GM12872 (cell line): ENCODE data around the gene SERTAD3.

Experiments used
- TF ChIP-seq, protein P1 (sequence below): IDR thresholded peaks from 3 replicates; pipeline ENCODE4 v1.5.1; 2011; ENCODE audit warnings: low read depth, mild to moderate bottlenecking, low read length, moderate library complexity; ENCODE audit not compliant: insufficient read depth

The SERTAD3 gene

DNA sequence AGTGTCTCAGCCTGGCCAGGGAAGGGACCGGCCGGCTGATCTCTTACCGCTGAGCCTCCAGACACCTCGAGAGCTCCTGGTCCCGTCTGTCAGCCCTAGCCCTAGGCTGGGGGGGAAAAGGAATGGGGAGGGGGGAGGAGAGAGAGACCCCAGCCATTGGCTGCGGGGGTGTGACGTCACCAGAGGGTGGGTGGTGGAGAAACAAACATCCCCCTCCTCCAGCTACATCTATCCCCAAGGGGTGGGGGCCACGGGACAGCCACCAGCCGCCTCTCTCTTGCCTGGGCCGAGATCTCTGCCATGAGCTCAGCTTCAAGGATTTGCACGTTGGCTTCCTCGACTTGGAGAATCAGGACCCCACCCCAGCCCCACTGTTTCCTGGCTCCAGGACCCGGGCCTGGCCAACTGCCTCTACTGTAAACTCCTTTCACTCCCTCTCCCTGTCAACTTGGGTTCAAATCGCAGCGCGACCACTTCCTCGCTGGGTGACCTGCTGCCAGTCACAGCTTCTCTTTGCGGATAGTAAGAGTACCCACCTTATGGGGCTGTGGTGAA, 30.8 kb downstream of the SERTAD3 start, which contains the start of gene PRX:
PRX (minus strand) TSS at position 88 of the 555 bp plus-strand sequence. CDS start 5,446 bp downstream, outside the sequence.
- TF ChIP-seq, protein P1, sequence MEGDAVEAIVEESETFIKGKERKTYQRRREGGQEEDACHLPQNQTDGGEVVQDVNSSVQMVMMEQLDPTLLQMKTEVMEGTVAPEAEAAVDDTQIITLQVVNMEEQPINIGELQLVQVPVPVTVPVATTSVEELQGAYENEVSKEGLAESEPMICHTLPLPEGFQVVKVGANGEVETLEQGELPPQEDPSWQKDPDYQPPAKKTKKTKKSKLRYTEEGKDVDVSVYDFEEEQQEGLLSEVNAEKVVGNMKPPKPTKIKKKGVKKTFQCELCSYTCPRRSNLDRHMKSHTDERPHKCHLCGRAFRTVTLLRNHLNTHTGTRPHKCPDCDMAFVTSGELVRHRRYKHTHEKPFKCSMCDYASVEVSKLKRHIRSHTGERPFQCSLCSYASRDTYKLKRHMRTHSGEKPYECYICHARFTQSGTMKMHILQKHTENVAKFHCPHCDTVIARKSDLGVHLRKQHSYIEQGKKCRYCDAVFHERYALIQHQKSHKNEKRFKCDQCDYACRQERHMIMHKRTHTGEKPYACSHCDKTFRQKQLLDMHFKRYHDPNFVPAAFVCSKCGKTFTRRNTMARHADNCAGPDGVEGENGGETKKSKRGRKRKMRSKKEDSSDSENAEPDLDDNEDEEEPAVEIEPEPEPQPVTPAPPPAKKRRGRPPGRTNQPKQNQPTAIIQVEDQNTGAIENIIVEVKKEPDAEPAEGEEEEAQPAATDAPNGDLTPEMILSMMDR, result no peak

DNA sequence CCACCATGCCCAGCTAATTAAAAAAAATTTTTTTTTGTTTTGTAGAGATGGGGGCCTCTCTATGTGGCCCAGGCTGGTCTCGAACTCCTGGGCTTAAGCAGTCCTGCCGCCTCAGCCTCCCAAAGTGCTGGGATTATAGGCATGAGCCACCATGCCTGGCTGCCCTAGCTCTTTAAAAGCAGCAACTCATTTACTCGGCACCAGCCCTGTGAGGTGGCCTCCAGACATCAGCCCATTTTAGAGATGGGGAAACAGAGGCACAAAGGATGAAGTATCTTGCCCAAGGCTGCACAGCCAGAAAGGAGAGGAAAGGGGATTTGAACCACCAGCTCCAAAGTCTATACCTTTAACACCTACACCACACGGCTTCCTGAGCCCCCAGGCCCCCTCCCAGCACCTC, 31.3 kb downstream of the SERTAD3 start:
- TF ChIP-seq, protein P1, result no peak

DNA sequence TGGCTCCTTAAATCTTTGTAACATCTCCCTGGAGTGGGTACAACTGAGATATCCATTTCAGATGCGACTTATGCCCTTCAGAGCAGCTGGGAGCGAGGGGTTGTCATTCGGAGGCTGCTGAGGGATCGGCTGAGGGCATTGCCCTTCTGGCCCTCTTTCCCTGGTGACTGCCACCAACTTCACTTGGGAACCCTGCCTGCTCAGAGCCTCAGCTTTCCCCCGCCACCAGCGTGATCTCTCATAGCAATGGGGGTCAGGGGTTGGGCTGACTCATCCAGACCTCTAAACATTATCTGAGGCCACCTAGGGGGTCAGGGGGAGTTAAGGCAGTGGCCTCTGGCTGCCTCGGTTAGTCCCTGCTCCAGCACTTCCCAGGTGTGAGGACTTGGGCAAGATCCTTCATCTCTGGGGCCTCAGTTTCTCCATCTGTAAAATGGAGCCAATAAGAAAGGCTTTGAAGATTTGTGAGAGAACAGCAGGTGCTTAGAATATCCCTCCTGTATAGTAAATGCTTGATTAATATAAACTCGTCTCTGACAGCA, 32.1 kb downstream of the SERTAD3 start:
- TF ChIP-seq, protein P1, result no peak

DNA sequence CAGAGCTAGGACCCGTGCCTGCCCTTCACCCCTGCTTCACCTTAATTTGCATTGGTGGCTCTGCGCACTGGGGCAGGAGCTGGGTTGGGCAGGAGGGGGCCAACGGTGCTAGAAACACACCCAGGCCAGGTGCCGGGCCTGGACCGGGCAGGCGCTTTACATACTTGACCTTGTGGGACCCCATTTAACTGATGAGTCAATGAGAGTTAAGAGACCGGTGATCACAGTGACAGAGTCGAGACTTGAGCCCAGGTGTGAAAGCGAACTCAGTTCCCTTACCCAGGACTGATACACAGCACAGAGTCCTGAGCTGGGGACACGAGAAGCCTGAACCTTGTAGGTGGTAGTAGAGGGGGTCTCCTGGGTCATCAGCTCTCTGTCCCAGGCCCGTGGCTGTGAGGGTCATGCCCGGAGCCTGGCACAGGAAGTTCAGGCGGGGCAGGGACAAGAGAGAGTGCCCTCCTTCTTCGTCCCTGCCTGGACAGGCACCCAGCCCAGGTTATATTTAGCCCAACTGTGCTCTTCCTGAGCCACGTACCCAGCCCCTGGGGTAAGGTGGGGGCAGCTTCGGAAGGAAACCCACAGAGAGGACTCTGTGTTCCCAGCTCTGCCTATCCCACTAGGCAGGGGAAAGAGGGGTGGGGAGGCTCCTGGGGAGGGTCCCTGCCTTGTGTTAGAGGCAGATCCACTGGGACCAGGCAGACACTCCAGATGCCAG, 32.9 kb downstream of the SERTAD3 start:
- TF ChIP-seq, protein P1, result no peak

DNA sequence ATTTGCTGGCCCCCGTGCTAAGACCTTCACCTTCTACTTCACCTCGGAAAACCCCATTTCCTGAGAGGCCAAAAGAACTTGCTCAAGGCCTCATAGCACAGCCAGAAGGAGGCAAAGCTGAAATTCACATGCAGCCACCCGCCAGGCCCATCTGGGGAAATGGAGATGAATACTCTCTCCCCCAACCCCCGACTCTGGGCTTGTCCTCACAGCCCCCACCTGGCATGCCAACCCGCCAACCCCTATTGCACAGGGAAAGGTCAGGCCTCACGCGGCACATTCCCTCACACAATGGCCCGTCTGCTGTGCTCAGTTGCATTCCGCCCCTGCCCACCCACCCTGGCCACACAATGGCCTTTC, 34.1 kb downstream of the SERTAD3 start:
- TF ChIP-seq, protein P1, result no peak

DNA sequence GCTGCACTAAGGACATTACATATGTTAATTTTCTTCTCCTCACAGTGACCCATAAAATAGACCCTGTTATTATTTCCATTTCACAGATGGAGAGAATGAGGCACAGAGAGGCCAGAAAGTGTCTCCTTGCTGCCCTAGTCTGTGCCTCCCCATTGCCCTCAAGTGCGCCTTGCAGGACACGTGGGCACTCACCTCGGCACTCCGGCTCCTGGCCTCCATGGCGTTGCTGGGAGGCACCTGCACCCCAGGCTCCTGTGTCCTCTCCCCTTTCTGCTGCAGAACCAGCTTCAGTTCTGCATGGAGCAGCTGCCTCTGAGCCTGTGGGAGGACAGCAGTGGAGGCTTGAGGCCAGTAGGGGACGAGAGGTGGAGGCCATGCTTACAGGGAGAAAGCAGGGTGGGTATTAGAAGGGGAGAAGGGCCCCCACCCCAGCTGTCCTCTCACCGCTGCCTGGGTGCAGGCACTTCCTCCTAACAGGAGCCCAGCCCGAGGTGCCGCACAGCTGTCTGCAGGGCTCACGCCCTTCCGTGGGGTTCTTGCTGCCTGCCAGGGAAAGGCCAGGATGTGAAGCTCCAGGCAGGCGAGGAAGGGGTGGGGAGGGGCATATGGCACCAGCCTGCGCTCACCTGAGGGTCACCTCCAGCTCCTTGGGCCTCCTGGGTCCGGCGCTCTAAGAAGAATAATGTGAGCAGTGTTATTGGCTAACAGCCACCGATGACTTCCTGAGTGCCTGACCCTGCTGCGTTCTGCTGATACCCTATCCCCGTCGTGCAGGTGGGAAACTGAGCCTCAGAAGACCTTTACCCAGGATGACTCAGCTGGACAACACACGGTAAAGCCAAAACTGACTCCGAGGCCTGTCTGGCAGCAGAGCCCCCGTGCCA, 36.2 kb downstream of the SERTAD3 start:
- TF ChIP-seq, protein P1, result no peak
